GM19023 (cell line): ENCODE data around the gene VEPH1.
"Not testable (repeated sequence)": the region's sequence is repeated elsewhere in the genome, so short reads cannot be mapped to it uniquely, and the experiment has no call there.

Experiments
- ATAC-seq: cut with Tn5 transposase; IDR thresholded peaks from one replicate; pipeline ENCODE4 v1.9.1; 2021; ENCODE audit warnings: mild to moderate bottlenecking, moderate library complexity; ENCODE audit not compliant: unreplicated experiment

VEPH1 gene

GRCh38 chr3:157355276-157355675 lies 147.9 kb downstream of the VEPH1 start:
- ATAC-seq, result no peak

- ATAC-seq, result no peak
Measured at GRCh38 chr3:157354722-157355121, 148.5 kb downstream of the VEPH1 start.

GRCh38 chr3:157354254-157354653 lies 149.0 kb downstream of the VEPH1 start:
- no peak for ATAC-seq

GRCh38 chr3:157353652-157354051 lies 149.6 kb downstream of the VEPH1 start:
- no peak for ATAC-seq

- ATAC-seq, result no peak
Measured at GRCh38 chr3:157351981-157352380, 151.2 kb downstream of the VEPH1 start.

GRCh38 chr3:157350651-157351050 lies 152.6 kb downstream of the VEPH1 start:
- ATAC-seq, result not testable (repeated sequence)

- ATAC-seq, result not testable (repeated sequence)
Measured at GRCh38 chr3:157348304-157349075, 154.7 kb downstream of the VEPH1 start.

GRCh38 chr3:157347577-157348303 lies 155.5 kb downstream of the VEPH1 start:
- ATAC-seq, result no peak

GRCh38 chr3:157336252-157337009 lies 166.8 kb downstream of the VEPH1 start:
- ATAC-seq, result no peak

GRCh38 chr3:157335233-157336076 lies 167.8 kb downstream of the VEPH1 start:
- no peak for ATAC-seq

GRCh38 chr3:157333551-157333991 lies 169.6 kb downstream of the VEPH1 start:
- no peak for ATAC-seq

GRCh38 chr3:157330206-157330605 lies 173.0 kb downstream of the VEPH1 start:
- ATAC-seq, result no peak

GRCh38 chr3:157329551-157329950 lies 173.7 kb downstream of the VEPH1 start:
- ATAC-seq, result no peak

GRCh38 chr3:157327837-157328236 lies 175.4 kb downstream of the VEPH1 start:
- no peak for ATAC-seq

- no peak for ATAC-seq
Measured at GRCh38 chr3:157327018-157327417, 176.2 kb downstream of the VEPH1 start.

GRCh38 chr3:157324869-157325268 lies 178.3 kb downstream of the VEPH1 start:
- ATAC-seq, result not testable (repeated sequence)

GRCh38 chr3:157323360-157323759 lies 179.9 kb downstream of the VEPH1 start:
- ATAC-seq, result no peak

GRCh38 chr3:157319672-157320071 lies 183.5 kb downstream of the VEPH1 start:
- ATAC-seq, result no peak

- no peak for ATAC-seq
Measured at GRCh38 chr3:157318639-157319288, 184.5 kb downstream of the VEPH1 start.

- ATAC-seq, result no peak
Measured at GRCh38 chr3:157317895-157318294, 185.3 kb downstream of the VEPH1 start.
